ENCODE results near the gene MYOM3.
"Not testable (repeated sequence)": the region's sequence is repeated elsewhere in the genome, so short reads cannot be mapped to it uniquely, and the experiment has no call there.

Gene MYOM3

GRCh38 chr1:24074817-24075589 lies 36.9 kb downstream of the MYOM3 start:
- DNase-seq = no peak

GRCh38 chr1:24074196-24074595 lies 37.7 kb downstream of the MYOM3 start:
- no peak for DNase-seq

GRCh38 chr1:24071941-24072340 lies 40.0 kb downstream of the MYOM3 start:
- no peak for DNase-seq

GRCh38 chr1:24070821-24071393 lies 41.0 kb downstream of the MYOM3 start:
- peak in 48 of 56 donors; percentile 7 to 80 (median 32) for DNase-seq

- no peak for DNase-seq
Measured at GRCh38 chr1:24069817-24070216, 42.1 kb downstream of the MYOM3 start.

- no peak for DNase-seq
Measured at GRCh38 chr1:24067978-24068377, 44.0 kb downstream of the MYOM3 start.

- no peak for DNase-seq
Measured at GRCh38 chr1:24065304-24065703, 46.6 kb downstream of the MYOM3 start.

GRCh38 chr1:24062221-24062620 lies 49.7 kb downstream of the MYOM3 start:
- no peak for DNase-seq

- no peak for DNase-seq
Measured at GRCh38 chr1:24060482-24060881, 51.5 kb downstream of the MYOM3 start.

GRCh38 chr1:24058671-24059455 lies 53.1 kb downstream of the MYOM3 start:
- no peak for DNase-seq

GRCh38 chr1:24057171-24057570 lies 54.8 kb downstream of the MYOM3 start:
- DNase-seq = no peak

- DNase-seq = no peak
Measured at GRCh38 chr1:24055681-24056080, 56.3 kb downstream of the MYOM3 start.

GRCh38 chr1:24052220-24052619 lies 59.7 kb downstream of the MYOM3 start:
- DNase-seq = no peak

- DNase-seq = peak in 1 of 56 donors; percentile 4
Measured at GRCh38 chr1:24051206-24051945, 60.6 kb downstream of the MYOM3 start.

- no peak for DNase-seq
Measured at GRCh38 chr1:24049733-24050132, 62.2 kb downstream of the MYOM3 start.

GRCh38 chr1:24048894-24049293 lies 63.0 kb downstream of the MYOM3 start:
- not testable (repeated sequence) for DNase-seq

GRCh38 chr1:24048205-24048869 lies 63.6 kb downstream of the MYOM3 start:
- DNase-seq = no peak

GRCh38 chr1:24047110-24047477 lies 64.8 kb downstream of the MYOM3 start:
- no peak for DNase-seq

- no peak for DNase-seq
Measured at GRCh38 chr1:24045771-24046170, 66.2 kb downstream of the MYOM3 start.

- not testable (repeated sequence) for DNase-seq
Measured at GRCh38 chr1:24044672-24045071, 67.3 kb downstream of the MYOM3 start.

All from amygdala (tissue), 56 donors.